Endothelial cell (in vitro differentiated cells): ENCODE measurements around the gene IFT122. TPM values are rescaled to one million over a fixed set of nuclear protein-coding genes. Genes with fewer than 3 reads are reported as not detected.

Experiments used
- DNase-seq: peaks from one replicate; pipeline ENCODE4 v3.0.0; 2021; ENCODE audit warnings: low spot score
- H3K27ac Mint-ChIP-seq: one replicate; pipeline ENCODE4 v1.8.0; 2021; ENCODE audit warnings: mixed read lengths, inconsistent platforms; ENCODE audit not compliant: unreplicated experiment
- H3K27me3 Mint-ChIP-seq: one replicate; pipeline ENCODE4 v1.8.0; 2021; ENCODE audit warnings: mild to moderate bottlenecking, moderate library complexity, mixed read lengths, inconsistent platforms; ENCODE audit not compliant: unreplicated experiment
- H3K36me3 Mint-ChIP-seq: one replicate; pipeline ENCODE4 v1.8.0; 2021; ENCODE audit warnings: mild to moderate bottlenecking, low read depth, mixed read lengths, inconsistent platforms; ENCODE audit not compliant: unreplicated experiment
- H3K4me1 Mint-ChIP-seq: one replicate; pipeline ENCODE4 v1.8.0; 2021; ENCODE audit warnings: mild to moderate bottlenecking, mixed read lengths, inconsistent platforms; ENCODE audit not compliant: unreplicated experiment
- H3K4me3 Mint-ChIP-seq: one replicate; pipeline ENCODE4 v1.8.0; 2021; ENCODE audit warnings: mild to moderate bottlenecking, mixed read lengths, inconsistent platforms; ENCODE audit not compliant: unreplicated experiment
- H3K9me3 Mint-ChIP-seq: one replicate; pipeline ENCODE4 v1.8.0; 2021; ENCODE audit warnings: mixed read lengths, inconsistent platforms; ENCODE audit not compliant: unreplicated experiment
- CTCF ChIP-seq: fragments of 200-600 bp; sonication (generic); IDR thresholded peaks from one replicate; pipeline ENCODE4 v1.5.0; 2021; ENCODE audit warnings: antibody characterized with exemption; ENCODE audit not compliant: unreplicated experiment
- total RNA-seq: library from RNA; stranded (reverse); fragmentation: NEBNext Ultra II Directional; extraction: Animal tissue kit (Norgen Biotek cat#: 25700); gene quantifications from one replicate; pipeline ENCODE4 v1.2.1, GENCODE V29; 2021; ENCODE audit not compliant: unreplicated experiment

Gene IFT122
- total RNA-seq, 1 donor from 2014 or later, result 25.1 TPM

GRCh38 chr3:129518038-129518561, 78.1 kb downstream of the IFT122 start:
- Mint-ChIP-seq H3K9me3 (no peaks in the 10 kb centered on the region), H3K27ac (no peak overlapping the region), H3K36me3 (peaks cover 30% of the 10 kb centered on the region), H3K4me1 (peaks cover 20% of the 10 kb centered on the region), H3K27me3 (peaks cover 34% of the 10 kb centered on the region), H3K4me3 (no peak overlapping the region)
- no peak for DNase-seq
- TF ChIP-seq CTCF, result no peak

GRCh38 chr3:129518581-129518980, 78.6 kb downstream of the IFT122 start:
- no peak for TF ChIP-seq CTCF
- H3K9me3 Mint-ChIP-seq, result no peaks in the 10 kb centered on the region
- no peak overlapping the region for H3K4me3 Mint-ChIP-seq
- no peak for DNase-seq
- peaks cover 35% of the 10 kb centered on the region for H3K27me3 Mint-ChIP-seq
- H3K36me3 Mint-ChIP-seq, result peaks cover 28% of the 10 kb centered on the region
- peak overlapping the region; percentile 36 for H3K27ac Mint-ChIP-seq
- H3K4me1 Mint-ChIP-seq, result peaks cover 20% of the 10 kb centered on the region

- Mint-ChIP-seq H3K4me1 (peaks cover 20% of the 10 kb centered on the region), H3K36me3 (peaks cover 28% of the 10 kb centered on the region), H3K9me3 (no peaks in the 10 kb centered on the region), H3K27ac (no peak overlapping the region), H3K4me3 (no peak overlapping the region), H3K27me3 (peaks cover 32% of the 10 kb centered on the region)
- no peak for DNase-seq
- TF ChIP-seq CTCF, result no peak
Observed at GRCh38 chr3:129519449-129519848, 79.4 kb downstream of the IFT122 start.

GRCh38 chr3:129519896-129520715, 80.1 kb downstream of the IFT122 start:
- Mint-ChIP-seq H3K4me3 (peak overlapping the region; percentile 10), H3K9me3 (no peaks in the 10 kb centered on the region), H3K36me3 (peaks cover 28% of the 10 kb centered on the region), H3K27me3 (peaks cover 29% of the 10 kb centered on the region), H3K4me1 (peaks cover 20% of the 10 kb centered on the region), H3K27ac (peak overlapping the region; percentile 5)
- no peak for DNase-seq
- no peak for TF ChIP-seq CTCF

- Mint-ChIP-seq H3K4me3 (no peak overlapping the region), H3K9me3 (no peaks in the 10 kb centered on the region), H3K4me1 (peaks cover 20% of the 10 kb centered on the region), H3K27me3 (peaks cover 26% of the 10 kb centered on the region), H3K27ac (no peak overlapping the region), H3K36me3 (peaks cover 24% of the 10 kb centered on the region)
- DNase-seq, result no peak
- no peak for TF ChIP-seq CTCF
Observed at GRCh38 chr3:129520960-129521359, 80.9 kb downstream of the IFT122 start.
